HepG2 (cell line): ENCODE measurements around the gene EZH1. TPM values are rescaled to one million over a fixed set of nuclear protein-coding genes. Genes with fewer than 3 reads are reported as not detected.
A peak's percentile ranks its signal among the peaks of the same experiment; 100 is the strongest.

Experiments used
- ADNP ChIP-seq: sonication (generic); formaldehyde crosslinking; IDR thresholded peaks from 2 replicates; pipeline ENCODE4 v1.4.0; 2020; ENCODE audit warnings: missing genetic modification reagents
- KAT7 ChIP-seq: IDR thresholded peaks from 2 replicates; pipeline ENCODE4 v1.6.1; 2018; ENCODE audit warnings: borderline replicate concordance, missing compliant biosample characterization
- MEIS2 ChIP-seq: sonication (generic); formaldehyde crosslinking; IDR thresholded peaks from 2 replicates; pipeline ENCODE4 v1.9.0; 2021; ENCODE audit warnings: mild to moderate bottlenecking, missing genetic modification reagents
- SCMH1 ChIP-seq: sonication (generic); formaldehyde crosslinking; IDR thresholded peaks from 2 replicates; pipeline ENCODE4 v1.9.0; 2021; ENCODE audit warnings: missing genetic modification reagents, mild to moderate bottlenecking, borderline replicate concordance
- ZBTB10 ChIP-seq: sonication (generic); formaldehyde crosslinking; IDR thresholded peaks from 2 replicates; pipeline ENCODE4 v1.4.0; 2020; ENCODE audit warnings: missing genetic modification reagents, borderline replicate concordance
- ZBTB37 ChIP-seq: sonication (generic); formaldehyde crosslinking; IDR thresholded peaks from 2 replicates; pipeline ENCODE4 v1.4.0; 2020; ENCODE audit warnings: mild to moderate bottlenecking, missing genetic modification reagents
- ZNF318 ChIP-seq: sonication (generic); formaldehyde crosslinking; IDR thresholded peaks from 2 replicates; pipeline ENCODE4 v1.4.0; 2020; ENCODE audit warnings: mild to moderate bottlenecking, missing genetic modification reagents
- ZNF382 ChIP-seq: sonication (generic); formaldehyde crosslinking; IDR thresholded peaks from 2 replicates; pipeline ENCODE4 v1.5.0; 2020; ENCODE audit warnings: missing genetic modification reagents, mild to moderate bottlenecking, borderline replicate concordance
- ZNF710 ChIP-seq: sonication (generic); formaldehyde crosslinking; IDR thresholded peaks from 2 replicates; pipeline ENCODE4 v1.5.0; 2020; ENCODE audit warnings: mild to moderate bottlenecking, missing genetic modification reagents, borderline replicate concordance
- polyA plus RNA-seq, 8 experiments: library from polyadenylated mRNA; depleted of rRNA in 3 of 8; stranded (reverse) in 7 of 8; unstranded in 1 of 8; fragments of >200 nt; fragmentation: Illumina TruSeq in 4 of 8; extraction: Trizol in 4 of 8; gene quantifications; 2 replicates each; pipeline versions ENCODE4 v1.2.1 to v1.2.3, GENCODE V29; 2011 to 2016; ENCODE audit warnings: low read depth in 4 of 8, missing spikeins in 1 of 8, mixed read lengths in 1 of 8; ENCODE audit not compliant: insufficient read depth in 1 of 8
- total RNA-seq, 5 experiments: library from RNA; depleted of rRNA; stranded (reverse); fragments of >200 nt; fragmentation: Illumina TruSeq; extraction: Trizol; gene quantifications; 2 replicates each; pipeline ENCODE4 v1.2.3, GENCODE V29; 2016; ENCODE audit warnings: low read depth in 1 of 5

The EZH1 gene
- total and polyA plus RNA-seq, 2 of the 13 experiments (the other 11 are each of a cell fraction or from before 2014, with no cell fraction given): 11.6 to 24.0 TPM

- peak; percentile 58; the same call in 1 of the 2 replicates for TF ChIP-seq ZBTB10 (CRISPR knock-in tag)
- no peak; the same call in 1 of the 2 replicates for TF ChIP-seq MEIS2 (CRISPR knock-in tag)
- no peak for TF ChIP-seq KAT7 (CRISPR knock-in tag)
- no peak for TF ChIP-seq SCMH1 (CRISPR knock-in tag)
- TF ChIP-seq ZNF710 (CRISPR knock-in tag): no peak
- no peak for TF ChIP-seq ZBTB37 (CRISPR knock-in tag)
- TF ChIP-seq ZNF318 (CRISPR knock-in tag): no peak
- 0 out of 2 replicates have a peak, but pooled peaks have one; percentile 18 for TF ChIP-seq ADNP
- no peak for TF ChIP-seq ZNF382
Observed at GRCh38 chr17:42760652-42761581, 16.1 kb upstream of the EZH1 start, which contains the start of gene RAMP2 (continued).
